GM12801 (cell line): ENCODE data around the gene COPS9.

Source experiments
- TF ChIP-seq, protein P1 (sequence below): IDR thresholded peaks from one replicate; pipeline ENCODE4 v1.5.1; 2011; ENCODE audit warnings: control low read depth; ENCODE audit not compliant: insufficient read length; ENCODE audit errors: extremely low read depth

The COPS9 gene

DNA sequence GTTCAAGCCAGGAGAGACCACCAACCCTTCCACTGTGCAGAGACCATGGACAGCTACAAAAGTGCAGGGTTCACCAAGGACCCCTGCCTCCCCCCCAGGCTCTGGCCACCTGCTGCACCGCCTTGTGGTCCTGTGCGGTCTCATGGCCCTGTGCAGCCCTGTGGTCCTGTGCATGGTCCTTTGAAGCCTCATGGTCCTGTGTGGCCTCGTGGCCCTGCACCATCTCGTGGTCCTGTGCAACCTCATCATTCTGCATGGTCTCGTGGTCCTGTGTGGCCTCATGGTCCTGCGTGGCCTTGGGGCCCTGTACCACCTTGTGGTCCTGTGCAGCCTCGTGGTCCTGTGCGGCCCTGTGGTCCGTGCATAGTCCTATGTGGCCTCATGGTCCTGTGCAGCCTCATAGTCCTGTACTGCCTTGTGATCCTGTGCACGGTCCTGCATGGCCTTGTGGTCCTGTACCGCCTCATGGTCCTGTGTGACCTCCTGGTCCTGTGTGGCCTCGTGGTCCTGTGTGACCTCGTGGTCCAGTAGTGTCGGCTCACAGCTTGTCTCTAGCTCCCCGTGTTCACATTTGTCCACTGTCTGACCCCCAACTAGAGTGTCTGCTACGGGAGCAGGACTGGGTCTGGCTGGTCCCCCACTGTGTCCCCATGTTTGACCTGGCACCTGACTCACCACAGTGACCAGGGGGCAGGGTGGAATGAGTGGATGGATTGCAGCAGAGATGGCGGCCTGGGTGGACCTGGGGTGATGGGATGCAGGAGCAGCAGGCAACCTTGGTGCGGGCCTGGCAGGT, 24.4 kb upstream of the COPS9 start:
- TF ChIP-seq, protein P1, sequence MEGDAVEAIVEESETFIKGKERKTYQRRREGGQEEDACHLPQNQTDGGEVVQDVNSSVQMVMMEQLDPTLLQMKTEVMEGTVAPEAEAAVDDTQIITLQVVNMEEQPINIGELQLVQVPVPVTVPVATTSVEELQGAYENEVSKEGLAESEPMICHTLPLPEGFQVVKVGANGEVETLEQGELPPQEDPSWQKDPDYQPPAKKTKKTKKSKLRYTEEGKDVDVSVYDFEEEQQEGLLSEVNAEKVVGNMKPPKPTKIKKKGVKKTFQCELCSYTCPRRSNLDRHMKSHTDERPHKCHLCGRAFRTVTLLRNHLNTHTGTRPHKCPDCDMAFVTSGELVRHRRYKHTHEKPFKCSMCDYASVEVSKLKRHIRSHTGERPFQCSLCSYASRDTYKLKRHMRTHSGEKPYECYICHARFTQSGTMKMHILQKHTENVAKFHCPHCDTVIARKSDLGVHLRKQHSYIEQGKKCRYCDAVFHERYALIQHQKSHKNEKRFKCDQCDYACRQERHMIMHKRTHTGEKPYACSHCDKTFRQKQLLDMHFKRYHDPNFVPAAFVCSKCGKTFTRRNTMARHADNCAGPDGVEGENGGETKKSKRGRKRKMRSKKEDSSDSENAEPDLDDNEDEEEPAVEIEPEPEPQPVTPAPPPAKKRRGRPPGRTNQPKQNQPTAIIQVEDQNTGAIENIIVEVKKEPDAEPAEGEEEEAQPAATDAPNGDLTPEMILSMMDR: no peak

DNA sequence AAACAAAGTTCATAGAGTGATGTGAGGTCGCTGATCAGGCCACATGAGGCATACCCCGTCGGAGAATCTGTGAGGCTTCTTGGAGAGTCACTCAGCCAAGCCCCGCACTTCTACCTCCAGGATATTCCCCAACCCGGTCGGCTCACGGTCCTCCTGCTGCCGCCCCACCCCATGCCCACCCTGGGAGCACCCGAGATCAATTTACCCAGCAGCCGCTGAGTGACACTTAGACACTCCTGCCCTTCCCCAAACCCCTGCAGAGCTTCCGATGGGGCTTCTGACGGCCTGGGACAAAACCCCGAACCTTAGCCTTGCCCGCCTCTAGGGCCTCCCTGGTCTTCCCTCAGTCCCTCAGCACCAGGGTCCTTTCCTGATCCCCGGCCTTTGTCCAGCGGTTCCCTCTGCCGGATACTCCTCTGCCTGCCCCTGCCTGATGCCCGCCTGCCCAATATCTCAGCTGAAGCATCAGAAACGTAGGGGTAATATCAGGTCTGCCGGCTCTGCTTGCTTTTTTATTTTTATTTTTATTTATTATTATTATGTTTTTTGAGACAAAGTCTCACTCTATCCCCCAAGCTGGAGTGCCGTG, 23.2 kb upstream of the COPS9 start:
- TF ChIP-seq, protein P1: no peak

GRCh38 chr2:240157147-240157470, 21.0 kb upstream of the COPS9 start:
- TF ChIP-seq, protein P1: no peak

- TF ChIP-seq, protein P1: no peak
These were observed 20.5 kb upstream of the COPS9 start for GRCh38 chr2:240156435-240157146.

- TF ChIP-seq, protein P1: no peak
These were observed 19.8 kb upstream of the COPS9 start for GRCh38 chr2:240155745-240156390.

GRCh38 chr2:240155048-240155744, 19.1 kb upstream of the COPS9 start:
- TF ChIP-seq, protein P1: no peak
